BLaER1 (cell line): ENCODE results near the gene ACSF3.
A peak's percentile ranks its signal among the peaks of the same experiment; 100 is the strongest.

Experiments
- H3K27ac ChIP-seq: shearing (Covaris generic); formaldehyde crosslinking; 2 replicates; pipeline ENCODE4 v1.8.1; 2022
- H3K27me3 ChIP-seq: shearing (Covaris generic); formaldehyde crosslinking; 2 replicates; pipeline ENCODE4 v1.8.1; 2022
- H3K36me3 ChIP-seq: shearing (Covaris generic); formaldehyde crosslinking; 2 replicates; pipeline ENCODE4 v1.8.1; 2022
- H3K4me1 ChIP-seq: shearing (Covaris generic); formaldehyde crosslinking; 2 replicates; pipeline ENCODE4 v1.8.1; 2022
- H3K4me2 ChIP-seq: shearing (Covaris generic); formaldehyde crosslinking; 2 replicates; pipeline ENCODE4 v1.8.1; 2022
- H3K4me3 ChIP-seq: shearing (Covaris generic); formaldehyde crosslinking; 2 replicates; pipeline ENCODE4 v1.8.1; 2022
- H3K9ac ChIP-seq: shearing (Covaris generic); formaldehyde crosslinking; 2 replicates; pipeline ENCODE4 v1.8.1; 2022
- H3K9me3 ChIP-seq: shearing (Covaris generic); formaldehyde crosslinking; 2 replicates; pipeline ENCODE4 v1.8.1; 2022
- H4K20me1 ChIP-seq: shearing (Covaris generic); formaldehyde crosslinking; 2 replicates; pipeline ENCODE4 v1.8.1; 2022
- Cebpa-rat ChIP-seq: shearing (Covaris generic); IDR thresholded peaks from 2 replicates; pipeline ENCODE4 v1.8.1; 2022

The ACSF3 gene

DNA sequence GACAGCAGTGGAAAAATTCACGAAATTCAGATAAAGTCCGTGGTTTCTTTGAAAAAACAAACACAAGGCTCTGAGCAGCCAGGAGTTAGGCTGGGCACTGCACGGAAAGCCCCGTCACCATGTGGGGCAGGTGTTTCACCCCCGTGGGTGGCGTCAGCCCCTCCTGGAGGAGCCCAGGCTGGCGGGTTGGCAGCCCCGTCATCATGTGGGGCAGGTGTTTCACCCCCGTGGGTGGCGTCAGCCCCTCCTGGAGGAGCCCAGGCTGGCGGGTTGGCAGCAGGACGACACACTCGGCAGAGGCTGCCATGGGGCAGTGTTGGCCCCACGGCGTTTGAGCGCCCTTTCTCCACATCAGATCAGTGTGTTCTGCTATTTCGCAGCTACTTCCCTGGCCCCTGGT lies 38.1 kb downstream of the ACSF3 start:
- H4K20me1 ChIP-seq = peaks cover 9% of the 10 kb centered on the region; the same call in 1 of the 2 replicates
- H3K4me3 ChIP-seq = no peak overlapping the region
- H3K9ac ChIP-seq = no peak overlapping the region
- peak overlapping the region; percentile 31; the same call in 1 of the 2 replicates for H3K27ac ChIP-seq
- H3K4me1 ChIP-seq = 0 out of 2 replicates have a peak, but pooled peaks cover 7% of the 10 kb centered on the region
- H3K9me3 ChIP-seq = peaks cover 26% of the 10 kb centered on the region
- no peak for TF ChIP-seq Cebpa-rat
- H3K36me3 ChIP-seq = peaks cover 88% of the 10 kb centered on the region
- no peak overlapping the region; the same call in 1 of the 2 replicates for H3K4me2 ChIP-seq
- no peaks in the 10 kb centered on the region for H3K27me3 ChIP-seq

DNA sequence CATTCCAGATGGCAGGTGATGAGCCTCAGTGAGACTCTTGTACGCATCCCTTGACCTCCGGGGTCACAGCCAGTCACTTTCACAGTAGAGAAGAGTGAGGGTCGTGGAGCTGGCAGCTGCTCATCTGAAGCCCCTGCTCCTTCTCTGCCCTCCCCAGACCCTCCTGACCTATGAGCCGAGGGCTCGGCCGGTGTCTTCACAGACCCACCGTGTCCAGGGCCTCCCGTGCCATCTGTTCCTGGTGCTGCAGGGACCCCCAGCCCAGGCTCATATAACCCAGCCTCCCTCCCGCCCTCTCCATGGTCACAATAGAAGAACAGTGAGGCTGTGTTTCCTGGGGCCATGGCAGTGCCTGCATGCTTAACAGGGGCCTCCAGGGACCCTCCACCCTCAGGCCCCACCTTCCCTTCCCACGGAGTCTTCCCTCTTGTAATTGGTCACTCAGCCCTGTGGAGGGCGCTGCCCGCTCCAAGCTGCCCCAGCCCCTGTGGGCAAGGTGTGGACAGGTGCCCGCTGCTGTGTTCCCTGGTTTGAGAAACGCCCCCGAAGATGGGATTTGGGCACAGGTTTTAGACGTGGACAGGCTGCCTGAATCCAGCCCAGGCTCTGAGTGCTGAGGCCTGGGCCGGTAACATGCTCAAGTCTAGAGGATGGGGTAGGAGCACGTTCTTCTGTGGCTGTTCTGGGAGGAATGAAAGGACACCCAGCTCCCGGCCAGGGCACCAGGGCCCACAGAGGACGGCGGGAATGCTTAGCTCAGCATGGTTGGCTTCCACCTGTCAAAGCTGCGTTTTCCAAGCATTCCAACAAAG lies 38.7 kb downstream of the ACSF3 start:
- H3K36me3 ChIP-seq = peaks cover 94% of the 10 kb centered on the region
- no peak for TF ChIP-seq Cebpa-rat

DNA sequence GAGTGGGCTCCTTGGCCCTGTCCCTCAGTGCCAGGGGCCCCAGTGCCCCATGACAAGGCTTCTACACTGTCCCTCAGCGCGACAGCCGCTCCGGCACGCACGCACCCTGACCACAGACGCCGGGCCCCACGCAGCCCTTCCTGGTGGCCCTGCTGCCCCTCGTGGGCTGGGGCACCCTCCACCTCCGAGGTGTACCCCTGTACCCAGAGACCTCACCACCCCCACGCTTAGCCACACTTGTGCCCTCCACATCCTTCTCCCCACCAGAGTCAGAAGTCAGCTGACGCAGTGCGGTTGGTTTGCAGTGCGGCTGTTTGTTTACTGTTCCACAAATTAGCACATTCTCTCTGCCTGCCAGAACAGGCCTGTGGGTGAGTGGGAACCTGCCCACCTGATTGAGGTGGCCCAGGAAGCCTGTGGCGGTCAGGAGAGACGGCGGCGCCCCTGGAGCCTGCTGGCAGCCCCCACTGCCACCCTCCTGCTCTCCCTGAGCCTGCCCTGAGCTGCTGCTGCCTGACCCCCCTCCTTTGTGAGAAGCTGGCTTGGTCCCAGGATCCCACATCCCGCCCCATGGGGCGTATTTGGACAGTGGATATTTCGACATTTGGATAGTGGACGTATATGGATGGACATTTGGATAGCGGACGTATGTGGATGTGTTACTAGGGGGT lies 39.9 kb downstream of the ACSF3 start:
- no peak for TF ChIP-seq Cebpa-rat
- Histone ChIP-seq H3K27ac (no peak overlapping the region), H3K36me3 (peaks cover 99% of the 10 kb centered on the region), H3K9ac (no peak overlapping the region), H3K4me2 (no peak overlapping the region), H4K20me1 (peaks cover 18% of the 10 kb centered on the region; the same call in 1 of the 2 replicates), H3K27me3 (no peaks in the 10 kb centered on the region), H3K4me3 (no peak overlapping the region), H3K4me1 (0 out of 2 replicates have a peak, but pooled peaks cover 7% of the 10 kb centered on the region), H3K9me3 (peaks cover 22% of the 10 kb centered on the region)

More for the DNA sequence above, 38.7 kb downstream of the ACSF3 start:
- peaks cover 26% of the 10 kb centered on the region for H3K9me3 ChIP-seq
- H3K4me2 ChIP-seq = no peak overlapping the region; the same call in 1 of the 2 replicates
- H3K27ac ChIP-seq = peak overlapping the region; percentile 31; the same call in 1 of the 2 replicates
- H3K27me3 ChIP-seq = no peaks in the 10 kb centered on the region
- H4K20me1 ChIP-seq = peaks cover 9% of the 10 kb centered on the region; the same call in 1 of the 2 replicates
- no peak overlapping the region for H3K9ac ChIP-seq
- no peak overlapping the region for H3K4me3 ChIP-seq
- 0 out of 2 replicates have a peak, but pooled peaks cover 7% of the 10 kb centered on the region for H3K4me1 ChIP-seq

DNA sequence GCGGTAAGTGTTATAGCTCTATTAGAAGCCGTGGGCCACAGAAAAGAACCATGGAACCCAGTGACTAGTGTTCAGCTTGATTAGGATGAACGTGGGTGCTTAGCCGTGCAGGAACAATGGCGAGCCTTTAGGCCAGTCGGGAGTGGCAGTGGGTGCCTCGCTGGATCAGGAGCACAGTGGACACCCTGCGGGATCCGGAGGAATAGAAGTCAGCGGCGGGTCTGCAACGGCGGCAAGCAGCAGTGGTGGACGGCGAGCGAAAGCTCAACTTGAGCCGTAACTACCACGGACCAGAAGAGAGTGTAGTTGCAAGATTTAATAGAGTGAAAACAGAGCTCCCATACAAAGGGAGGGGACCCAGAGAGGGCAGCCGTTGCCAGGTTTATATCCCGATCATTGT lies 40.6 kb downstream of the ACSF3 start:
- Histone ChIP-seq H3K9me3 (peaks cover 15% of the 10 kb centered on the region), H3K4me2 (no peak overlapping the region), H4K20me1 (peaks cover 24% of the 10 kb centered on the region; the same call in 1 of the 2 replicates), H3K27me3 (no peaks in the 10 kb centered on the region), H3K36me3 (peaks cover 99% of the 10 kb centered on the region), H3K4me3 (no peak overlapping the region), H3K4me1 (0 out of 2 replicates have a peak, but pooled peaks cover 7% of the 10 kb centered on the region), H3K27ac (no peak overlapping the region), H3K9ac (no peak overlapping the region)
- TF ChIP-seq Cebpa-rat = no peak

DNA sequence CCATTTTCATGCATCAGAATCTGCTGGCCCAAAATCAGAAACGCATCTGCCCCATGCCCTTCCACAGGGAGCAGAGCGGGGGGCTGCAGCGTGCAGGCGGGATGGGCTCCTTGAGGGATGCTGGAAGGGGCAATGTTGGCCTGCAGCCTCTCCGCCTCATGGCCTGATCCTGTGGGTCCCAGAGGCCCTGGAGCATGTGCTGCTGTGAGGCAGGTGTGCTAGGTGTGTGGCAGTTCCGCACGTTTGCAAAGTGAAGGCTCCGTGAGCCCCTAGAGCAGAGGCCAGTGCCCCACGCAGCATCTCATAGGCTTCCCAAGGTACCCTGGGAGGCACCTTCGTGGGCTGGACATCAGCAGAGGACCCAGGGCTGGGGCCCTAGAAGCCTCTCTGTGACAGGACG lies 41.5 kb downstream of the ACSF3 start:
- Histone ChIP-seq H4K20me1 (peaks cover 24% of the 10 kb centered on the region; the same call in 1 of the 2 replicates), H3K27ac (no peak overlapping the region), H3K4me1 (0 out of 2 replicates have a peak, but pooled peaks cover 7% of the 10 kb centered on the region), H3K4me2 (no peak overlapping the region), H3K27me3 (no peaks in the 10 kb centered on the region), H3K9ac (no peak overlapping the region), H3K9me3 (peaks cover 6% of the 10 kb centered on the region), H3K4me3 (no peak overlapping the region), H3K36me3 (peaks cover 98% of the 10 kb centered on the region)
- TF ChIP-seq Cebpa-rat = no peak

DNA sequence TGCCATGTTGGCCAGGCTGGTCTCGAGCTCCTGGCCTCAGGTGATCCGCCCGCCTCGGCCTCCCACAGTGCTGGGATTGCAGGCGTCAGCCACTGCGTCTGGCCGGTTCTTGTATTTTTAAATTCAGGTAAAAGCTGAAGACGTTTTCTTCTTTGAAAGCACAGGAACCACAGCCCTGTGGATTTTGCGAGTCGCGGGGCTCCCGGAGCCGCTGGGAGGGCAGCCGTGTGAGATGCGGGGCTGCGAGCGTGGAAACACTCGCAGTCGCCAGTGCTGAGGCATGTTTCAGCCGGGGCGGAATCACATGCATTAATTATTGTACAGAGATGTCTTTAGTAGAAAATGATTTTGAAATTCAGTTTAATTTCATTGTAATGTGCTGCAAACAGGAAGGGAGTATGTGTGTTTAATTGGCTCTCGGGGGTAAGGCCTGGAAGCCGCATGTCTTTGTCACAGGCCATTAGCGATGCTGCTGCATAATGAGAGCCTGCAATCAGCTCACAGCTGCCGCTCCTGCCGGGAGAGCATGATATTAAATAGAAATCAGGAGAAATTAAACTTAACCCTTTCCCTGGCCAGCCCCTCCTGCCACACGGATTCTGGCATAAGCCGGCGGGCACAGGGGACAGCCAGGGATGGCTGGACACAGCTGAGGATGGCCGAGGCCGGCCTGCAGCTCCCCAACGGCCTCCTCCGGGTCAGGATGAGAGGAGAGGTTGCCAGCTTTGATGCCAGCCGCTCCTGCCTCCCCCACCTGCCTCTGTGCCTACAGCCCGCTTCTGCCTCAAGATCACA lies 42.5 kb downstream of the ACSF3 start:
- H3K27ac ChIP-seq = no peak overlapping the region
- no peaks in the 10 kb centered on the region for H3K9me3 ChIP-seq
- no peak overlapping the region for H3K9ac ChIP-seq
- H3K4me3 ChIP-seq = no peak overlapping the region
- no peaks in the 10 kb centered on the region for H3K27me3 ChIP-seq
- peaks cover 99% of the 10 kb centered on the region for H3K36me3 ChIP-seq
- no peak for TF ChIP-seq Cebpa-rat
- no peak overlapping the region for H3K4me2 ChIP-seq
- 0 out of 2 replicates have a peak, but pooled peaks cover 7% of the 10 kb centered on the region for H3K4me1 ChIP-seq
- peaks cover 24% of the 10 kb centered on the region; the same call in 1 of the 2 replicates for H4K20me1 ChIP-seq

DNA sequence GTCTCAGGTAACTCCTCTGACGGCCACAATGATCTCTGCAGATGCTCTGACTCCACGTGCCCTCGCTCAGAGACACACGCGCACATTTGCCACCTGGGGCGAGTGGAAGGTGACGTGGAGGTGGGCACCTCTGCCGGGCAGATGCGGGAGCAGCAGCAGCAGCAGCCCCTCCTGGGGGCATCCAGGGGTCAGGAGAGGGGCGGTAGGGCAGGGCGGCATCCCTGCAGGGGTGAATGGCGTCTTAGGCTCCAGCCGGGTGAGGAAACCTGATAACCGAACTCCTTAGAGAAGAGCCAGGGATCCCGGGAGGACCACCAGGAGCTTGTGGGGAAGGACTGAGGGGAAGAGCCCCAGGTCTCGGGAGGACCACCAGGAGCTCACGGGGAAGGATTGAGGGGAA lies 43.3 kb downstream of the ACSF3 start:
- Histone ChIP-seq H3K4me2 (no peak overlapping the region), H3K4me1 (0 out of 2 replicates have a peak, but pooled peaks cover 4% of the 10 kb centered on the region), H4K20me1 (peaks cover 26% of the 10 kb centered on the region; the same call in 1 of the 2 replicates), H3K36me3 (peaks cover 99% of the 10 kb centered on the region), H3K4me3 (no peak overlapping the region), H3K27ac (no peak overlapping the region), H3K27me3 (no peaks in the 10 kb centered on the region), H3K9ac (no peak overlapping the region), H3K9me3 (no peaks in the 10 kb centered on the region)
- TF ChIP-seq Cebpa-rat = no peak

DNA sequence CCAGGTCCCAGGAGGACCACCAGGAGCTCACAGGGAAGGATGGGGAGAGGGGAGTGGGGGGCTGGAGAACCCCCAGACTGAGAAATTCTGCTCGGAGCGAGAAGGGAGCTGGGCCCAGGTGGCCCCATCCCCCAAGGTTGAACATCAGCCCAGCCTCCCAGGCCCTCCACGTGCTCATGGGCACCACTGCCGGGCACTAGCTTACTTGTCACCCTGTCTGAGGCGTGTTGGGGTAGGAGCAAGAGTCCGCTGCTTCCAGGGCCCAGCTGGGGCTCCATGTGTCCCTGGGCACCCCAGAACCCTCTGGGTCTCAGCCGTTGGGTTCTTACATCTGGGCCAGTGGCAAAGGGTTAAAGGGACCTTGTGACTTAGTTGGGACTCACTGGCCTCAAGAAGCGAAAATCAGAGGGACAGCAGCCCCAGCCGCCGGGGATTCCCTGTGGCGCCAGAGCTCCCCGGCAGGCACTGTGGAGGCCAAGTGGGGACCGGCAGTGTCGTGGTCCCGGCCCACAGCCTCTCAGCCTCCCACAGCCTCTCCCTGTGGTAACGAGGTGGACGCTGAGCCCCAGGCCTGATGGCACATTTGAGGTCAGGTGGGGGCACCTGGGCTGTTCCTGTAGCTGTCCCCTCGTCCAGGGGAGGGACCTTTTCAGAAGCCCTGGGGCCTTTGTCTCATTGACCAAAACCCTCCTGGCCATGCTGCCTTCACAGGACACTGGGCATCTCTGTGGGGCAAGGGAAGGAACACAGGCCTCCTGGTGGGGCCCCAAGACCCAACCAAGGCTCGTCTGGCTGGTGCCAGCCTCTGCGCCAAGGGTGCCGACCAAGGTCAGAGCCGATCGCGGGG lies 44.2 kb downstream of the ACSF3 start:
- Histone ChIP-seq H3K4me2 (no peak overlapping the region), H3K27ac (0 out of 2 replicates have a peak overlapping the region, but pooled peaks have one; percentile 2), H3K9me3 (no peaks in the 10 kb centered on the region), H3K27me3 (no peaks in the 10 kb centered on the region), H3K36me3 (peaks cover 99% of the 10 kb centered on the region), H3K4me3 (no peak overlapping the region), H3K4me1 (no peaks in the 10 kb centered on the region), H4K20me1 (peaks cover 21% of the 10 kb centered on the region; the same call in 1 of the 2 replicates), H3K9ac (no peak overlapping the region)
- TF ChIP-seq Cebpa-rat = no peak
